GM18526 (cell line): ENCODE measurements around the gene CT45A2.
"Not testable (repeated sequence)": the region's sequence is repeated elsewhere in the genome, so short reads cannot be mapped to it uniquely, and the experiment has no call there.

Experiments
- POLR2A ChIP-seq: IDR thresholded peaks from 3 replicates; pipeline ENCODE4 v1.6.1; 2011; ENCODE audit not compliant: insufficient read length; ENCODE audit errors: extremely low read depth

Gene CT45A2, protein sequence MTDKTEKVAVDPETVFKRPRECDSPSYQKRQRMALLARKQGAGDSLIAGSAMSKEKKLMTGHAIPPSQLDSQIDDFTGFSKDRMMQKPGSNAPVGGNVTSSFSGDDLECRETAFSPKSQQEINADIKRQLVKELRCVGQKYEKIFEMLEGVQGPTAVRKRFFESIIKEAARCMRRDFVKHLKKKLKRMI

DNA sequence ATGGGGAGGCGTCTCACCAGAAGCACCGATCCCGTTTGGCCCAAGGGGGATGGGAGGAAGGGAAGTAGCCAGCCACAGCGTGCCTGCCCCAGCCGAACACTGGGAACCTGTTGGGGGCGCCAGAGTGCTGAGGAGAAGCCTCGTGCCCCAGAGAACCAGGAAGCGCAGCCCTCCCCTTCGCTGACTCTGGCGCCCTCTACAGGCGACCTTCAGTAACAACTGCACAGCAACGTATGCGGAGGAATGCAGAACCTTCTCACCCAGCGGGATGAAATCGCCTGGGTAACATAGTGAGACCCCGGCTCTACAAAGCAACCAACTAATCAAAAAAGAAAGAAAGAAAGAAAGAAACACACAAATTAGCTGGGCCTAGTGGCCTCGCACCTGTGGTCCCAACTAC is at the start of gene CT45A2:
Gene CT45A2, minus strand, starts transcription at position 101 of the 400 bp plus-strand sequence. CDS start 3,747 bp downstream, outside the sequence.
- not testable (repeated sequence) for TF ChIP-seq POLR2A

DNA sequence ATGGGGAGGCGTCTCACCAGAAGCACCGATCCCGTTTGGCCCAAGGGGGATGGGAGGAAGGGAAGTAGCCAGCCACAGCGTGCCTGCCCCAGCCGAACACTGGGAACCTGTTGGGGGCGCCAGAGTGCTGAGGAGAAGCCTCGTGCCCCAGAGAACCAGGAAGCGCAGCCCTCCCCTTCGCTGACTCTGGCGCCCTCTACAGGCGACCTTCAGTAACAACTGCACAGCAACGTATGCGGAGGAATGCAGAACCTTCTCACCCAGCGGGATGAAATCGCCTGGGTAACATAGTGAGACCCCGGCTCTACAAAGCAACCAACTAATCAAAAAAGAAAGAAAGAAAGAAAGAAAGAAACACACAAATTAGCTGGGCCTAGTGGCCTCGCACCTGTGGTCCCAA is 34.6 kb upstream of the CT45A2 start, which contains the start of gene CT45A8:
Gene CT45A8, minus strand, starts transcription at position 101 of the 400 bp plus-strand sequence. CDS start 3,755 bp downstream, outside the sequence.
- TF ChIP-seq POLR2A, result not testable (repeated sequence)

DNA sequence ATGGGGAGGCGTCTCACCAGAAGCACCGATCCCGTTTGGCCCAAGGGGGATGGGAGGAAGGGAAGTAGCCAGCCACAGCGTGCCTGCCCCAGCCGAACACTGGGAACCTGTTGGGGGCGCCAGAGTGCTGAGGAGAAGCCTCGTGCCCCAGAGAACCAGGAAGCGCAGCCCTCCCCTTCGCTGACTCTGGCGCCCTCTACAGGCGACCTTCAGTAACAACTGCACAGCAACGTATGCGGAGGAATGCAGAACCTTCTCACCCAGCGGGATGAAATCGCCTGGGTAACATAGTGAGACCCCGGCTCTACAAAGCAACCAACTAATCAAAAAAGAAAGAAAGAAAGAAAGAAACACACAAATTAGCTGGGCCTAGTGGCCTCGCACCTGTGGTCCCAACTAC is 17.4 kb upstream of the CT45A2 start, which contains the start of gene CT45A7:
Gene CT45A7, minus strand, starts transcription at position 101 of the 400 bp plus-strand sequence. CDS start 3,747 bp downstream, outside the sequence.
- not testable (repeated sequence) for TF ChIP-seq POLR2A

DNA sequence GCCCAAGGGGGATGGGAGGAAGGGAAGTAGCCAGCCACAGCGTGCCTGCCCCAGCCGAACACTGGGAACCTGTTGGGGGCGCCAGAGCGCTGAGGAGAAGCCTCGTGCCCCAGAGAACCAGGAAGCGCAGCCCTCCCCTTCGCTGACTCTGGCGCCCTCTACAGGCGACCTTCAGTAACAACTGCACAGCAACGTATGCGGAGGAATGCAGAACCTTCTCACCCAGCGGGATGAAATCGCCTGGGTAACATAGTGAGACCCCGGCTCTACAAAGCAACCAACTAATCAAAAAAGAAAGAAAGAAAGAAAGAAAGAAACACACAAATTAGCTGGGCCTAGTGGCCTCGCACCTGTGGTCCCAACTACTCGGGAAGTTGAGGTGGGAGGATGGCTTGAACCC is 17.1 kb downstream of the CT45A2 start, which contains the start of gene CT45A6:
Gene CT45A6, minus strand, starts transcription at position 101 of the 400 bp plus-strand sequence. CDS start 3,794 bp downstream, outside the sequence.
- not testable (repeated sequence) for TF ChIP-seq POLR2A

DNA sequence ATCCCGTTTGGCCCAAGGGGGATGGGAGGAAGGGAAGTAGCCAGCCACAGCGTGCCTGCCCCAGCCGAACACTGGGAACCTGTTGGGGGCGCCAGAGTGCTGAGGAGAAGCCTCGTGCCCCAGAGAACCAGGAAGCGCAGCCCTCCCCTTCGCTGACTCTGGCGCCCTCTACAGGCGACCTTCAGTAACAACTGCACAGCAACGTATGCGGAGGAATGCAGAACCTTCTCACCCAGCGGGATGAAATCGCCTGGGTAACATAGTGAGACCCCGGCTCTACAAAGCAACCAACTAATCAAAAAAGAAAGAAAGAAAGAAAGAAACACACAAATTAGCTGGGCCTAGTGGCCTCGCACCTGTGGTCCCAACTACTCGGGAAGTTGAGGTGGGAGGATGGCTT is 34.4 kb downstream of the CT45A2 start, which contains the start of gene CT45A5:
Gene CT45A5, minus strand, starts transcription at position 101 of the 400 bp plus-strand sequence. CDS start 3,774 bp downstream, outside the sequence.
- TF ChIP-seq POLR2A, result not testable (repeated sequence)

DNA sequence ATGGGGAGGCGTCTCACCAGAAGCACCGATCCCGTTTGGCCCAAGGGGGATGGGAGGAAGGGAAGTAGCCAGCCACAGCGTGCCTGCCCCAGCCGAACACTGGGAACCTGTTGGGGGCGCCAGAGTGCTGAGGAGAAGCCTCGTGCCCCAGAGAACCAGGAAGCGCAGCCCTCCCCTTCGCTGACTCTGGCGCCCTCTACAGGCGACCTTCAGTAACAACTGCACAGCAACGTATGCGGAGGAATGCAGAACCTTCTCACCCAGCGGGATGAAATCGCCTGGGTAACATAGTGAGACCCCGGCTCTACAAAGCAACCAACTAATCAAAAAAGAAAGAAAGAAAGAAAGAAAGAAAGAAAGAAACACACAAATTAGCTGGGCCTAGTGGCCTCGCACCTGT is 51.7 kb downstream of the CT45A2 start, which contains the start of gene CT45A3:
Gene CT45A3, minus strand, starts transcription at position 101 of the 400 bp plus-strand sequence. CDS start 3,747 bp downstream, outside the sequence.
- not testable (repeated sequence) for TF ChIP-seq POLR2A
